GM12878 (cell line): ENCODE results near the gene RBMS1.

Source experiments
- GABPA ChIP-seq: IDR thresholded peaks from 2 replicates; pipeline ENCODE4 v1.6.1; 2014; ENCODE audit warnings: antibody characterized with exemption, low read depth, mild to moderate bottlenecking, inconsistent platforms
- HDGF ChIP-seq: fragments of 450-650 bp; IDR thresholded peaks from 2 replicates; pipeline ENCODE4 v1.6.1; 2016; ENCODE audit warnings: antibody characterized with exemption
- YY1 ChIP-seq: IDR thresholded peaks from 2 replicates; pipeline ENCODE4 v1.6.1; 2011; ENCODE audit warnings: low read depth, mild to moderate bottlenecking, low read length
- TF ChIP-seq, protein P1 (sequence below), 3 experiments: IDR thresholded peaks in 2 of 3; conservative IDR thresholded peaks in 1 of 3; 2 replicates each; pipeline ENCODE4 v1.5.1; 2011; ENCODE audit warnings: low read depth in 3 of 3, low read length in 3 of 3, mild to moderate bottlenecking in 3 of 3, control low read depth in 2 of 3, moderate library complexity in 2 of 3, inconsistent platforms in 1 of 3, mixed read lengths in 1 of 3; ENCODE audit not compliant: control insufficient read depth in 2 of 3, insufficient read depth in 1 of 3; ENCODE audit errors: extremely low read depth in 1 of 3

DNA sequence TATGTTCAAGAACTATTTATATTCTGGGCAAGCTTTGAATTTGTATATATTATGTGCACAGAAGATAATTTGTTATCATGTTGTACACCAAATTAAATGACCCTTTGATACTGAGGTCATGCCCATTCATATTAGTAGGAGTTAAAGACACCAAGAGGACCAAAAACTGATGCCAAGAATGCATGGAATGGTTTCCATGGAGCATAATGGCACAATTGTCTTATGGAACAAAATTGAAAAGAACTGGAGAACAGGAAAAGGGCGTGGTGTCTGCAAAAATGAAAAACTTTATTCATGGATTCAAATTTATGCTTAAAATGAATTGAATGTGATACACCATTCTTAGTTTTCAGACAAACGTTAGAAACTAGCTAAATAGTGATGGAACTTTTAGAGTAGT, 24.1 kb upstream of the RBMS1 start:
- TF ChIP-seq, protein P1, sequence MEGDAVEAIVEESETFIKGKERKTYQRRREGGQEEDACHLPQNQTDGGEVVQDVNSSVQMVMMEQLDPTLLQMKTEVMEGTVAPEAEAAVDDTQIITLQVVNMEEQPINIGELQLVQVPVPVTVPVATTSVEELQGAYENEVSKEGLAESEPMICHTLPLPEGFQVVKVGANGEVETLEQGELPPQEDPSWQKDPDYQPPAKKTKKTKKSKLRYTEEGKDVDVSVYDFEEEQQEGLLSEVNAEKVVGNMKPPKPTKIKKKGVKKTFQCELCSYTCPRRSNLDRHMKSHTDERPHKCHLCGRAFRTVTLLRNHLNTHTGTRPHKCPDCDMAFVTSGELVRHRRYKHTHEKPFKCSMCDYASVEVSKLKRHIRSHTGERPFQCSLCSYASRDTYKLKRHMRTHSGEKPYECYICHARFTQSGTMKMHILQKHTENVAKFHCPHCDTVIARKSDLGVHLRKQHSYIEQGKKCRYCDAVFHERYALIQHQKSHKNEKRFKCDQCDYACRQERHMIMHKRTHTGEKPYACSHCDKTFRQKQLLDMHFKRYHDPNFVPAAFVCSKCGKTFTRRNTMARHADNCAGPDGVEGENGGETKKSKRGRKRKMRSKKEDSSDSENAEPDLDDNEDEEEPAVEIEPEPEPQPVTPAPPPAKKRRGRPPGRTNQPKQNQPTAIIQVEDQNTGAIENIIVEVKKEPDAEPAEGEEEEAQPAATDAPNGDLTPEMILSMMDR (IDR thresholded peaks at IDR 0.05 in 2 of 3, conservative IDR thresholded peaks at IDR 0.05 in 1 of 3; ENCODE audit: control insufficient read depth in 2 of 3, extremely low read depth in 1 of 3, insufficient read depth in 1 of 3, low read depth in 3 of 3, low read length in 3 of 3), result no peak
- TF ChIP-seq GABPA (no peak), HDGF (no peak), YY1 (no peak)
